Activated CD8-positive, alpha-beta memory T cell treated with anti-CD3 and anti-CD28 coated beads, Interleukin-2, amount 50 U/mL, for 4 hours (primary cell): ENCODE measurements around the gene ALKBH7.
A peak's percentile ranks its signal among the peaks of the same experiment; 100 is the strongest.
"Not testable (repeated sequence)": the region's sequence is repeated elsewhere in the genome, so short reads cannot be mapped to it uniquely, and the experiment has no call there.

Experiments
- DNase-seq: peaks from one replicate; pipeline ENCODE4 v3.0.0-alpha.2; 2020

The ALKBH7 gene

DNA sequence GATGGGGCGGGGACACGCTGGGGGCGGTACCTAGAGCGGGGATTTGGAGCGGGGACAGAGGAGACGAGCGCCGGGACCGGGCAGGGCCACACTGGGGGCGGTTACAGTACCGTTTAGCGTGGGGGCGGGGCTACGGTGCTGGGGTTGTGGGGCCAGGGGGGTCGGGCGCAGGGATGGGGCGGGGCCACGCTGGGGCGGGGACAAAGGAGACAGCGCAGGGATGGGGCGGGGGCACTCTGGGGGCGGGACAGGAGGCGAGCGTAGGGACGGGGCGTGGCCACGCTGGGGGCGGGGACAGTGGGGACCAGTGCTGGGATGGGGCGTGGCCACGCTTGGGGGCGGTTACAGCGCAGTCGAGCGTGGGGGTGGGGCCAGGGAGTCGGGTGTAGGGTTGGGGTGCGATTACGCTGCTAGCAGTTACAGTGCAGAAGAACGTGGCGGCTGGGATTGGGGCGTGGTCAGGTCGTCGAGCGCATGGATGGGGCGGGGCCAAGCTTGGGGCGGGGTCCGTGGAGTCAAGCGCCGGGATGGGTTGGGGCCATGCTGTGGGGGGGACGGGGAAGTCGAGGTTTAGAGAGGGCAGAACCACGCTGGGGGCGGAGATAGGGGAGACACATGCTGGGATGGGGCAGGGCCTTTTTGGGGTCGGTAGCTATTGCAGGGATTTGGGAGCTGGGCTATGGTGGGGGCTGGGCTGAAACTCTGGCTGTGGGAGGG is 660 bp downstream of the ALKBH7 start:
- peak; percentile 99 for DNase-seq

GRCh38 chr19:6373813-6374108 is 1.2 kb downstream of the ALKBH7 start:
- DNase-seq: no peak

GRCh38 chr19:6374161-6374709 is 1.6 kb downstream of the ALKBH7 start:
- DNase-seq: no peak

GRCh38 chr19:6374711-6375410 is 2.3 kb downstream of the ALKBH7 start:
- no peak for DNase-seq

DNA sequence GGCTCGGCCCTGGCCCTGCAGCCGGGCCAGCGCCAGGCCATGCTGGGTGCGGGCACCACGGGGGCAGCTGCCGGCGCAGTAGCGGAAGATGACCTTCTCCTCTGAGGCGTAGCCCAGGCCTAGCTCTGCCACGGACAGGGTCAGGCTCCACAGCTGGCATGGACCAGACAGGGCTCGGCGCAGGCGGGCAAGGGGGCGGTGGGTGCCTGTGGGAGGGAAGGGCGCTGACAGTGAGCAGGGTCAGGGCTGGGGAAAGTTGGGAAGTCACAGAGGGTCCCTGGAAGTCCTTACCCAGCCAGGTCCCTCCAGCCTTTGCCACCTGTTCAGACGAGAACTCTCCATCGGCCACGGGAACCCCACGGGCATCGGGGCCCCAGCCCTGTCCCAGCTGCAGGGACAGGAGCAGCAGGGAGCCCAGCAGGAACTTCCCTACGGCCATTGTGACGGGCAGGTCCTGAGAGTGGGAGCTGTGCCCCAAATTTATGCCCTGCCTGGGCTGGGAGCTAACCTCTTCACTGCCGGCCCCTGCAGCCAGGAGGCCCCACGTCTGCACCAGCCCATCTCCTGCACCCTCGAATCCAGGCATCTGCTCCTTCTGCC is 2.9 kb downstream of the ALKBH7 start, which contains the start of gene PSPN:
Gene PSPN (minus strand): TSS at position 523 of the 600 bp plus-strand sequence. CDS start 84 bp downstream, at position 439.
- DNase-seq: no peak

GRCh38 chr19:6376512-6377190 is 4.1 kb downstream of the ALKBH7 start:
- no peak for DNase-seq

- no peak for DNase-seq
Measured at GRCh38 chr19:6378041-6378440, 5.4 kb downstream of the ALKBH7 start.

DNA sequence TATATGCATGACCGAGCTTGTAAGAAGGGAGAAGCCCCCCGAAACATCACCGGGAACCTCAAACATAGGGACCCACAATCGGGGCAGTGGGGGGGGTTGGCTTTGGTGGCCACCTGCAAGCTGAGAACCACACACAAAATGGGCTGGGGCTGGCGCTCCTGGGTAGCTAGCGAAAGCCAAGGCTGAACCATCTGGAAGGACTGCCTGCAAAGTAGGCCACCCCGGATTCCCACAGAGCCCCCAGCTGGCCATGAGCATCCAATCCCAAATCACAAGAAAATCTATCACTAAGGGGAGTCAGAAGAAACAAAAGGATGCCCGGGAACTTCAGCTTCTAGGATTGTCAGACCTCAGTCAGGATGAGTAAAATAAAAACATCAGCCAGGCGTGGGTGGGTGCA is 5.9 kb downstream of the ALKBH7 start:
- DNase-seq: no peak

GRCh38 chr19:6379744-6380143 is 7.2 kb downstream of the ALKBH7 start:
- no peak for DNase-seq

GRCh38 chr19:6381030-6381750 is 8.6 kb downstream of the ALKBH7 start:
- DNase-seq: no peak

DNA sequence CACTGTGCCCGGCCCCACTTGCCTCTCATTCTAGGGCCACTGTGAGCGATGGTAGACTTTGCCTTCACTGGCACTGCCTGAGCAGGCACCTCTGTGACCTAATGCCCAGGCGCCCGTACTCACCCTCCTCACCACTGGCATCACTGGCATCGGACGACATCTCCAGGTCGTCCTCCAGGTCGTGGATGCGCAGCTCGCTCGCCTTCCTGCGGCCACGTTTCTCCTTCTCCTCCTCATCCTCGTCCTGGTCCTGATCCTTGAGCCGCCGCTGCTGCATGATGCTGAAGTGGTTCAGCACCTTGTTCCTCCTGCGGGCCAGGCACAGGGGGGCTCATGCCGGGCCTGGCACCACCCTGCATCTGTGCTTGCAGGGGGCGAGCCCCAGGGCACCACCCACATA is 10.6 kb downstream of the ALKBH7 start:
- no peak for DNase-seq

DNA sequence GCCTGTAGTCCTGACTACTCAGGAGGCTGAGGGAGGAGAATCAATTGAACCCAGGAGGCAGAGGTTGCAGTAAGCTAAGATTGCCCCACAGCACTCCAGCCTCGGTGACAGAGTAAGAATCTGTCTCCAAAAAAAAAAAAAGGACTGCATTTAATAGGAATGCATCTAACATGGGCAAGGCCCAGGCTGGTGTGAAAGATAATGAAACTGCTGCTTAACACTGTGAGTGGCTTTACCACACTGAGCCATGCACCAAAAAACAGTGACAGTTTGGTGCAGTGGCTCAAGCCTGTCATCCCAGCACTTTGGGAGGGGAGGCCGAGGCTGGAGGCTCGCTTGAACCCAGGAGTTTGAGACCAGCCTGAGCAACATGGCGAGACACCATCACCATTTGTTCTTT is 11.8 kb downstream of the ALKBH7 start:
- no peak for DNase-seq

DNA sequence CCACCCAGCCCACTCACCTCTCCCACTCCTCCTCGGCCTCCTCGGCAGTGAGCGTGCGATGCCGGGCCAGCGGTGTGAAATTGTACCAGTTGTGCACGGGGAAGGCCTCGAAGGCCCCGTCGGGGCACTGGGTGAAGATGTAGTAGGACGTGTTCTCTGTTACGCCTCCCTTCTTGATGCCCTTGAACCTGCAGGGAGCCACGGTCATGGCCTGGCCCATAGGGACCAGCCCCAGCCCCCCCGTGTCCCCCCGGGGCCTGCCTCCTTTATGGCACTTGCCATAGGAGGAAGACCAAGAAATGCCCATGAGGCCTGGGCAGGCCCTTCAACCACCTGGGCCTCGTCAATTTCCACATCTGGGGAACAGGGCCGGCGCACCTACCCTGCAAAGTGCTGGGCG is 14.8 kb downstream of the ALKBH7 start:
- no peak for DNase-seq

DNA sequence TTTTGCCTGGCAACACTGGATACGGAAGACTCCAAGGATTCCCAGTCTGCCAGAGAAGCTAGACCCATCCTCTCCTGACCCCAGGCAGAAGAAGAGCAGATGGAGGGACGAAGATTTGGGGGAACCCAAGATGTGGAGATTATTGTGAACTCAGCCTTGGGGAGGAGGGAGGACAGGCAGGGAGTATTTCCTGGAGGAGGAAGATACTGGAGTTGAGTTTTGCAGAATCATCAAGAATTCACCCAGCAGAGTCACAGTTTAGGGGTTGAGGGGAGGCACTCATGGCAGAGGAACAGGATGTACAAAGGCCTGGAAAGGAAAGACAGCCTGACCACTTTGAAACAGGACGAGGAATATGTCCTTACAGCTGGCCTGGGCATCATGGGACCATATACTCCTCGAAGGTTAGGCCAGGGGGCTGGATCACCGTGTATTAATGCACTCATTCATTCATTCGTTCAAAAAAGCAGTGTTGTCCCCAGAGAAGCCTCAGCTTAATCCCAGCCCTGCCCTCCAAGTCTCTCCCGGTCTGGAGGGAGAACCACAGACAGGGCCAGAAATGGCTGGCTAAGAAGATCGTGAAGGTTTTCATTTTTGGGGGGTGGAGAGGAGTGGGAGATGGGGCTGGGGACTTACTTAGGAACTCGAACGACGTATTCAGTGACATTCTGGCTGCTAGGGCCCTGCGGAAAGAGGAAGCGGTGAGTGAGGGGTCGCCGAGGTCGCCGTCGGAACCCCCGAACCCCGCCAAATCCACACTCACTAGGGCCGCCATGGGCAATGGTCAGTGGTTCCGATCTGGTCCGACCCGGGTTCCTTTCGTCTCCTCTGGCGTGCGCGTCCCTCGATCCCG is 19.9 kb downstream of the ALKBH7 start:
- no peak for DNase-seq

DNA sequence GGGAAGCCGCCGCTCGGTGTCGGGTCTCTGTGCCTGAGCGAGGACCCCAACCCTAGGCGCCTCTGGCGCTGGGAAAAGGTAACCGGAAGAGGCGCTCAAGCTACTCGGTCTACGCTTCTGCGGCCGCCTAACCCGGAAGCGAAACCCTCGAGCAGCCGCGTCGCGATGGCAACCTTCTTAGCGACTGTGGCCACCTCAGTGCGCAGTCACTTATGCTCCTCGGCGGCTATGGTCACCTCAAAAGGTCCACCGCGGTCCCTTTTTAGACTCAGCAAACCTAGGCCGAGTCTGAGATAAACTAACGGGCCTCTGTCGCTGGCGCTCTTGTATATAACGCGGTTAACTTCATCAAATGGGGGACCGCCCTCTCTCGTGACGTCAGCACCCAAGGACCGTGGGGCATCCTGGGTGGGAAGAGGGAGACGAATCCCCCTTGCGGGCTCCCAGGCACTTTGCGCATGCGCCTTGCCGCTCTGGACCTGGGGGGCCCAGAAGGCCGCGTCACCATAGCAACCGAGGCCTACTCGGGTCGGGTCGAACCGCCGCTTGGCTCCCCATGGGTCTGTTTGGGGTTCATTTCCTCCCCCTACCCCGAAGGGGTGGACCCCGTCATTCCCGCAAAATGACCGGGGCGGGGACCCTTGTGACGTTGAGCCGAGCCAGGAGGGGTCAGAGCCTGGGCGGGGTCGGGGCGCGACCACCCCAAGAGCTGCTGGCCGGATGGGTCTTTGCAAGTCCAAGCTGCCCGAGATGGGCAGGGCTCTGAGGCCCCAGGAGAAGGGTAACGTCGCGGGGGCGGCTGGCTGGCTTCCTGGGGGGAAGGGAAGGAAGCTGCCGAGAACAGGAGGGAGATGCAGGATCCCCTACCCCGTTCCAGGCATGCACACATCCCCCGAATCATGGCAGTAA is 20.7 kb downstream of the ALKBH7 start, which contains the start of gene GTF2F1:
Gene GTF2F1 (minus strand): TSS at position 91 of the 909 bp plus-strand sequence. CDS start 169 bp downstream, outside the sequence.
- peak; percentile 96 for DNase-seq

GRCh38 chr19:6393983-6394412 is 21.4 kb downstream of the ALKBH7 start:
- peak; percentile 70 for DNase-seq

DNA sequence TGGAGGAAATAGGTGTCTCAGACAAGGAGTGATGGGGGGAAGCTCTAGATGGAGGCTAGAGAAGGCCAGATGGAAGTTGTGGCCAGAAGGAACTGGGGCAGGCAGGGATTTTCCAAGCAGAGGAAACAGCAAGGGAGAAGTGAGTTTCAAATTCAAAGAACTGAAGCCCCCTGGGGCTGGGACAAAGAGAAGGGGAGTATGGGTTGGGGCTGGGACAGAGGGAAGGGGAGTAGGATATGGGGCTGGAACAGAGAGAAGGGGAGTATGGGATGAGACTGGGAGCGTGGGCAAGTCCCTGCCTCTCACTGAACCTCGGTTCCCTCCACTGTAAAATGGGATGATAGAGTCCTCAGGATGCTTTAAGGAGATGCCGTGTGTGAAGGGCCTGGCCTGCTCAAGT is 22.2 kb downstream of the ALKBH7 start:
- DNase-seq: no peak

- DNase-seq: no peak
Measured at GRCh38 chr19:6396305-6396704, 23.7 kb downstream of the ALKBH7 start.

GRCh38 chr19:6400062-6400944 is 27.7 kb downstream of the ALKBH7 start:
- not testable (repeated sequence) for DNase-seq
